RWPE2 (cell line): ENCODE data around the gene TCEAL9.

Experiments used
- ATAC-seq: fragments of 200-7000 bp; cut with Tn5 transposase; 3 replicates; pipeline ENCODE4 v1.9.1; 2021; ENCODE audit warnings: low read depth
- DNase-seq: peaks from one replicate; pipeline ENCODE4 v3.0.0-alpha.2; 2020; ENCODE audit warnings: low spot score
- H3K27ac ChIP-seq: fragments of 450-650 bp; 2 replicates; pipeline ENCODE4 v1.5.1; 2017; ENCODE audit warnings: mild to moderate bottlenecking; ENCODE audit not compliant: poor library complexity, severe bottlenecking
- H3K27me3 ChIP-seq: fragments of 250-450 bp; sonication (Bioruptor Pico); 2 replicates; pipeline ENCODE4 v1.5.1; 2021; ENCODE audit warnings: mild to moderate bottlenecking, moderate library complexity; ENCODE audit not compliant: insufficient read depth, poor library complexity, severe bottlenecking
- H3K36me3 ChIP-seq: fragments of 250-450 bp; sonication (Bioruptor Pico); 2 replicates; pipeline ENCODE4 v1.5.1; 2020; ENCODE audit warnings: low read depth, mild to moderate bottlenecking, moderate library complexity
- H3K4me1 ChIP-seq: fragments of 250-450 bp; sonication (Bioruptor Pico); 2 replicates; pipeline ENCODE4 v1.5.1; 2021; ENCODE audit warnings: mild to moderate bottlenecking, moderate library complexity; ENCODE audit not compliant: insufficient read depth, poor library complexity, severe bottlenecking
- H3K4me3 ChIP-seq: fragments of 250-450 bp; sonication (Bioruptor Pico); 2 replicates; pipeline ENCODE4 v1.5.1; 2021; ENCODE audit warnings: mild to moderate bottlenecking, moderate library complexity; ENCODE audit not compliant: severe bottlenecking
- H3K9me3 ChIP-seq: fragments of 250-450 bp; sonication (Bioruptor Pico); 2 replicates; pipeline ENCODE4 v1.5.1; 2021; ENCODE audit warnings: mild to moderate bottlenecking, moderate library complexity; ENCODE audit not compliant: severe bottlenecking
- CTCF ChIP-seq: fragments of 450-650 bp; IDR thresholded peaks from one replicate; pipeline ENCODE4 v1.5.1; 2017; ENCODE audit warnings: mild to moderate bottlenecking, moderate library complexity; ENCODE audit not compliant: poor library complexity, severe bottlenecking

Gene TCEAL9

GRCh38 chrX:103329991-103330390 lies 26.3 kb upstream of the TCEAL9 start, which contains the start of gene TCEAL7:
TCEAL7 (plus strand) TSS chrX:103330239; CDS start chrX:103331404, 1,165 bp downstream.
- TF ChIP-seq CTCF: no peak
- H3K9me3 ChIP-seq: no peaks in the 10 kb centered on the region
- no peaks in the 10 kb centered on the region for H3K27me3 ChIP-seq
- DNase-seq: no peak
- H3K4me3 ChIP-seq: no peak within 1 kb of the TSS
- no peaks in the 10 kb centered on the region for H3K4me1 ChIP-seq
- H3K27ac ChIP-seq: no peak within 1 kb of the TSS
- H3K36me3 ChIP-seq: no peaks in the 10 kb centered on the region
- ATAC-seq: no peak

- Histone ChIP-seq H3K4me1 (no peaks in the 10 kb centered on the region), H3K27me3 (no peaks in the 10 kb centered on the region), H3K36me3 (no peaks in the 10 kb centered on the region), H3K4me3 (no peak overlapping the region), H3K27ac (no peak overlapping the region), H3K9me3 (no peaks in the 10 kb centered on the region)
- no peak for ATAC-seq
- no peak for TF ChIP-seq CTCF
- DNase-seq: no peak
Observed at GRCh38 chrX:103330681-103331288, 25.5 kb upstream of the TCEAL9 start.

- Histone ChIP-seq H3K4me3 (no peak overlapping the region), H3K27me3 (no peaks in the 10 kb centered on the region), H3K36me3 (no peaks in the 10 kb centered on the region), H3K27ac (no peak overlapping the region), H3K9me3 (no peaks in the 10 kb centered on the region), H3K4me1 (no peaks in the 10 kb centered on the region)
- ATAC-seq (no peak), DNase-seq (no peak)
- TF ChIP-seq CTCF: no peak
Observed at GRCh38 chrX:103338663-103339062, 17.6 kb upstream of the TCEAL9 start.

- DNase-seq (no peak), ATAC-seq (no peak)
- Histone ChIP-seq H3K4me3 (no peak overlapping the region), H3K27ac (no peak overlapping the region), H3K9me3 (no peaks in the 10 kb centered on the region), H3K4me1 (no peaks in the 10 kb centered on the region), H3K27me3 (no peaks in the 10 kb centered on the region), H3K36me3 (no peaks in the 10 kb centered on the region)
- TF ChIP-seq CTCF: peak; percentile 64
Observed at GRCh38 chrX:103343105-103343504, 13.2 kb upstream of the TCEAL9 start.

- DNase-seq: no peak
- Histone ChIP-seq H3K27ac (no peak overlapping the region), H3K36me3 (no peaks in the 10 kb centered on the region), H3K9me3 (no peaks in the 10 kb centered on the region), H3K4me1 (no peaks in the 10 kb centered on the region), H3K27me3 (no peaks in the 10 kb centered on the region), H3K4me3 (no peak overlapping the region)
- ATAC-seq: no peak
- TF ChIP-seq CTCF: no peak
Observed at GRCh38 chrX:103344606-103345005, 11.7 kb upstream of the TCEAL9 start.
